ENCODE data around the gene SRRM3.

- TF ChIP-seq MAX (IDR thresholded peaks at IDR 0.05; ENCODE audit: low read depth, low read length) (no peak), CTCF (IDR thresholded peaks at IDR 0.05; ENCODE audit: low read depth, low read length) (no peak), POLR2A (IDR thresholded peaks at IDR 0.05; ENCODE audit: extremely low read depth, insufficient read length) (no peak)
Observed at GRCh38 chr7:76216381-76217082, 14.8 kb downstream of the SRRM3 start.

Data from NB4 (cell line).